ENCODE results near the gene FRYL.

GRCh38 chr4:48596336-48596735 lies 183.7 kb downstream of the FRYL start:
- no peak for TF ChIP-seq CTCF (IDR thresholded peaks at IDR 0.05)
- no peak for TF ChIP-seq POLR2A (IDR thresholded peaks at IDR 0.05)
